NCI-H1048 (cell line): Measurements from ENCODE around the gene ALDH3A1.

ENCODE experiments used
- DNase-seq: peaks from one replicate; lab custom pipeline; 2025; lab: John Stamatoyannopoulos, UW

ALDH3A1 gene

GRCh38 chr17:19703106-19703827 is 44.8 kb downstream of the ALDH3A1 start:
- DNase-seq: no peak

DNA sequence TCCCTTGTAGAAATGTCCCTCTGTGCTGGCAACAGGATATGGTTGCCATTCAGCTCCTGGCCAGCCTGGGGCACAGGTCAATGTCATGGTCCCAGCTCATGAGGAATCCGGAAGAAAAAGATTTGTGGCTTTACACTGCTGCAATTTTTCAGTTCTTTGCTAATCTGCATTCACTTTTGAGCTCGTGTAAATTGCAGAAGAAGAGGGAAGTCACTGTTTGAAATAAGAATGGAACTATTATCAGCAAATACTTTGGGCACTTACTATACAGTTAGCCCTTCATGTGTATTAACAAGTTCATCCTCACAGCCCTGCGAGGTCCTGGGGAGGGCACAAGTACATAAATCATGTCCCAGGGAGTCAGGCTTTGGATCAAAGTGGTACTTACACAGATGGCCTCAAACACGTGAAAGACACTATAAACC is 45.9 kb downstream of the ALDH3A1 start:
- DNase-seq: no peak
